KG1 (cell line): ENCODE measurements around the gene ZKSCAN8.
"Not testable (repeated sequence)": the region's sequence is repeated elsewhere in the genome, so short reads cannot be mapped to it uniquely, and the experiment has no call there.

Experiments
- DNase-seq: peaks from one replicate; lab custom pipeline; 2025; lab: John Stamatoyannopoulos, UW

Gene ZKSCAN8

DNA sequence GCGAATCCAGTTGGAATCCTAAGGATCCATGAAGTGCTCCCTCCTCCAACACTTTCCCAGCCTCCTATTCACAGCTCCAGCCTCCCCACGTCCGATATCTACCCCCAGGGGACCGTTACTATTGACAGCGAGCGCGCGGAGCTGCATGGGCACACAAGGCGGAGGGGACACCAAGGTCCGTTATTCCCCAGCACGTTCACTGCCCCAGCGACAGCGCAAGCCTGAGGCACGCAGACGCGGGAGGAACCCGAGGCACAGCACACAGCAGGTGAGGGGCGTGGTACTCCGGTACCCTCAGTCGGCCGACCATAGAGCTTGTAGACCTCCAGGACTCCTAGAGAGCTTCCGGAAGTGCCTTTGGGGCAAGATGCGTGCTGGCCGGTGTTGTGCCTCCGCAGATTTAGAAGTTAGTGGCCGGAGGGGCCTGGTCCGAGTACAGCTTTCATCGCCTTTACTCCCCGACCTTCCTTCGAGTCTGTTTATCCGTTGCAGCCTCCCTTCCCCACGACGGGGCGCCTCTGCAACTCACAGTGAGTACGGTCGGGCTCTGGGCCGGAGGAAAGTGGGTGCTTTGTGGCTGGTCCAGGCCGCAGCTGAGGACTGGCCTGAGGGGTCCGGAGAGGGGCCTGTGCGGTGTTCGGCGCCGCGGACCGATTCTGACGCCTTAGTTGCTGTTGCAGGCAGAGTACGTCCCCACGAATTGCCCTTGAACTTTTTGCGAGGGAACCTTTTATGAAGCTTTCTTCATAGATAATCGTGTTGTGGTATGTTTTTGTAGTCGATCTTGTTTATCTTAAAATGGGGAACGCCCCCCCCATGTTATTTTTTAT is at the start of gene ZKSCAN8:
Gene ZKSCAN8 (plus strand): TSS at position 384 of the 830 bp plus-strand sequence. CDS start 6,525 bp downstream, outside the sequence.
- DNase-seq, result peak; percentile 63

DNA sequence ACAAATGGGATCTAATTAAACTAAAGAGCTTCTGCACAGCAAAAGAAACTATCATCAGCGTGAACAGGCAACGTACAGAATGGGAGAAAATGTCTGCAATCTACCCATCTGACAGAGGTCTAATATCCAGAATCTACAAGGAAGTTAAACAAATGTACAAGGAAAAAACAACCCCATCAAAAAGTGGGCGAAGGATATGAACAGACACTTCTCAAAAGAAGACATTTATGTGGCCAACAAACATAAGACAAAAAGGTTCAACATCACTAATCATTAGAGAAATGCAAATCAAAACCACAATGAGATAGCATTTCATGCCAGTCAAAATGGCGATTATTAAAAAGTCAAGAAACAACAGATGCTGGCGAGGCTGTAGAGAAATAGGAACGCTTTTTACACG is 39.5 kb upstream of the ZKSCAN8 start:
- DNase-seq, result not testable (repeated sequence)

DNA sequence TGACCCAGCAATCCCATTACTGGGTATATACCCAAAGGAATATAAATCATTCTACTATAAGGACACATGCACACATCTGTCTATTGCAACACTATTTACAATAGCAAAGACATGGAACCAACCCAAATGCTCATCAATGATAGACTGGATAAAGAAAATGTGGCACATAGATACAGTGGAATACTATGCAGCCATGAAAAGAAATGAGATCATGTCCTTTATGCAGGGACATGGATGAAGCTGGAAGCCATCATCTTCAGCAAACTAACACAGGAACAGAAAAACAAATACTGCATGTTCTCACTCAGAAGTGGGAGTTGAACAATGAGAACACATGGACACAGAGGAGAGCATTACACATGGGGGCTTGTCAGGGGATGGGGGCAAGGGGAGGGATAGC is 39.0 kb upstream of the ZKSCAN8 start:
- not testable (repeated sequence) for DNase-seq

DNA sequence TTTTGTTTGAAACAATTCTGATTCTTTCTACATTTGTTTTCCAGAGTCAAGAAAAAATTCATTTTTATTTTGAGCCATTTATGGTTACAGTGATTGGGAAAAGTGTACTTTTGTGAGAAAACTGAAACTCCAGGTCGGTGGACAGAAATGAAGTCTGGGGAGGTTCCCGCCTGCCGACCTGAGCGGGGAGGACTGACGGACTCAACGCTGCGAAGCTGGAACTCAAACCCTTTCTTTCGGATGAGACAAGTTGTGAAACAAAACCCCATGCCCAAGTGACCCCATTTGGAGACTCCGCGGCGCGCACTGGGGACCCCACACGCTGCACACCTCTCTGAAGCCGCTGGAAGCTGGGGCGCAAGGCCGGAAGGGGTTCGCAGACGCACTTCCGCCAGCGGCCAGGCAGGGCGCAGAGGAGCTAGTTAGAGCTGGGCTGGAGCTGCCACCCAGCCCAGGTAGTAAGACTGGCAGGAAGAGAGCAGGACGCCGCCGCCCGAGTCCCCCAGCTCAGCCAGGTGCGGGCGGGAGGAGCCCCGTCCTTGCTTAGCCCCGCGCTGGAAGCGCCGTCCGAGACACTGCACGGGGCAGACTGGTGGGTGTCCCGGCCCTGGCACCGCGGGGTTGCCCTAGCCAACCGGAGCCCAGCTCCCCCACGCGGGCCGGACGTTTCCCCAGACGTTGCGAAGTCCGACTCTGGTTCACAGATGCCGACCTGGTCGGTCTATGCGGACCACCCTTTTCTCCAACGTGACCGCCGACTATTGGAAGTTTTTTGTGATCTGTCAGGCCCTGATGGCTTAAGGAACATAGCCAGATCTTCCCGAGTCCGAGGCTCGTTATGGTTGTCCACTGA is 37.1 kb upstream of the ZKSCAN8 start:
- peak; percentile 72 for DNase-seq

DNA sequence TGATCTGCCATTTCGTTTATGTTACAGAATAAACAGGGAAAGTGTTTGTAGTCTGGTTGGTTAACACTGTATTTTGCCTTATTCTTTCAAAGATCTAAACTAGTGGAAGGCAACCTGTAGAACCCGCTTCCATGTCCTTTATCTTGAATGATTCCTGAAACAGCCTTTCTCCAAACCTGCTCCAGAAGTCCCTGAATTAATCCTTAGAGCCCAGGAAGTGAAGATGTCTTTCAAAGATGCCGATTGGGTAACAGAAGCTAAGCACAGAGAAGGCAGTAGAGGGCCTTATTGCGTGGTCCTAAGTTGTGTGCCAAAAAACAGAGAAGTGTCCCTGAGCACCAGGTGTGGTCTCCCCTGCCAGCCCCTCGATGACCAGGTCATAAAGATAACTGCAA is 36.4 kb upstream of the ZKSCAN8 start:
- no peak for DNase-seq

DNA sequence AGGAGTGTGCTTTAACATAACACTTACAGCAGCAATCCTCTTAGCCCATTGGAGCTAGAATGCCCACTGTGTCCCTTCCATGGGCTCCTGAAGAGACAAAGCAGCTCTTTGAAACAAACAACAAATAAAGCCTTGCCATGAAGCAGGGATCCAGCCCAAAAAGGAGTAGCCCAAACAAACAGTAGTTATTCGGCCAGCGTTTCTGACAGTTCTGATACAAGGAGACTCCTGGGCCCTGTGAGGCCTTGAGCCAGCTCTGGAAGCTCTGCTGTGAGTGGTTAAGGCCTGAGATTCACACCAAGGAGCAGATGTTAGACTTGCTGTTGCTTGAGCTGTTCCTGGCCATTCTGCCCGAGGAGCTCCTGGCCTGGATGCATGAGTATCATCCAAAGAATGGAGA is 34.2 kb upstream of the ZKSCAN8 start:
- DNase-seq, result no peak

DNA sequence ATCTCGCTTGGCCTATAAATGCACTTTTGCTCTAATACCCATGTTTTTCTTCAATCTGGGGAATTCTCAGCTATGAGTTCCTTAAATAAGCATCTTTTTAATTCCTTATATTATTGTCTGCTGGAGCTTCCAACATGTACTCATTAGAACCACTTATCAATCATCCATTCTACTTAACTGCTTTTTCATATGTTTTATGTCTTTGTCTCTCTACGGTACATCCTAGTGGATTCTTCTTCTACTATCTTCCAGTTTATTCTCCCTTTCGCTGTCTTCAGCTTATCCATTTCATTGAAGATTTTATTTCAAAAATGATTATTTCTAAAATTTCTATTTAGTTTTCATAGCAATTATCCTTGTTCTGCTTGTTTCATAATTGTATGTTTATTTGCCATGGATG is 29.7 kb upstream of the ZKSCAN8 start:
- DNase-seq, result no peak

DNA sequence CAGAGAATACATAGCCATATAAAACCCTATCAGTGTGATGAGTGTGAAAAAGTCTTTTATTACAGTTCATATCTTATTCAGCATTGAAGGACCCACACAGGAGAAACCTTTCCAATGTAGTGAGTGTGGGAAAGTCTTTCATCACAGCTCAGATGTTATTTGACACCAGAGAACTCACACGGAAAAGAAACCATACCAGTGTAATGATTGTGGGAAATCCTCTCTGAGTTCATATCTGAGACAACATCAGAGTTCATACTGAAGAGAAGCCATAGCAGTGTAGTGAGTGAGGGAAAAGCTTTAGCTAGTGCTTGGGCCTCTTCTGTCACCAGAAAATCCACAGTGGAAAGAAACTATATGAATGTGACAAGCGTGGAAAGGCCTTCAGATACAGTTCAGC is 25.9 kb upstream of the ZKSCAN8 start:
- no peak for DNase-seq

DNA sequence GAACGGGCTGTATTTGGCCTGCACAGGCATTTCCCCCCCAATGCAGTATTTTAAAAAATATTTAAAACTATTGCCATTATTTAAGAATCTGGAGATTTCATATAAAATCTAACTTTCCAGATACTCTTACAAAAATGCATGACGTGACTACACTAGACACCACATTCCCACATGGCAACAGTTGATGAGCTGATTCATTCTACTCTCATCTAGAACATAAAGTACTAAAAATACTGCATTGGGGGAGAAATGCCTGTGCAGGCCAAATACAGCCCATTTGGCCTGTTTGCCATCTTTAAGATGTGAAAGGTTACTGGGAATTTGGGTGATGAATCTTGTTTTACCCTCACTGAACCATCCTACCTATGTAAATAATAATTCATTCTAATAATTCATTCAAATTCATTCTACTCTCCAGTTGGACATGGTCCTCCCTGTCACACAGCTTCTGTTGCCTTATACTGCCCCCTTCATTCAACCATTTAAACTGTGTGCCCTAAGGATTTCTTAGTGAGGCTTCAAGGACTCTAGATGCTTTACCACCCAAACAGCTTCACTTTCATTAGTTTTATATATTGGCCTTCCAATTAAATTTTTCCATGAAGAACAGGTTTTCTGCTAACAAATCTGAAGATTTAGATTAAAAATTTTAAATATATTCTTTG is 24.2 kb upstream of the ZKSCAN8 start:
- DNase-seq, result no peak

- no peak for DNase-seq
Measured at GRCh38 chr6:28118217-28118616, 23.5 kb upstream of the ZKSCAN8 start.

- no peak for DNase-seq
Measured at GRCh38 chr6:28121876-28122275, 19.8 kb upstream of the ZKSCAN8 start.

GRCh38 chr6:28122283-28122682 is 19.4 kb upstream of the ZKSCAN8 start:
- DNase-seq, result not testable (repeated sequence)

- DNase-seq, result peak; percentile 82
Measured at GRCh38 chr6:28124350-28124970, 17.2 kb upstream of the ZKSCAN8 start, which contains the start of gene ZSCAN16. ZSCAN16 (plus strand) TSS chr6:28124609; CDS start chr6:28125444, 835 bp downstream.

DNA sequence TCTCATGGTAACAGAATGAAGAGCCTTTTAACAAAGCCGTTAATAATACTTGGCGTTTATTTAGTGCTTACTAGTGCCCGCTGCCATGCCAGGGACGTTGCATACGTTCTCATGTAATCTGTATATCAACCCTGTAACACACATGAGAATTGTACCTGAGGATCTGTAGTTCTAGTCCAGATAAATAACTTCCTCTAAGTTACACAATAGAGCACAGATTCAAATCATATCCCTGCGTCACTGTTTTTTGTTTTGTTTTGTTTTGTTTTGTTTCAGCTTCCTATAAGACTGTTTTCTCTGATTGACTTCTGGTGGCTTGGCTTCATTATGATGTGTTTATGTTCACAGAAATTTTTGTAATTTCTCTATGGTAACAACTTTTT is 16.7 kb upstream of the ZKSCAN8 start:
- DNase-seq, result no peak

- no peak for DNase-seq
Measured at GRCh38 chr6:28125401-28125800, 16.3 kb upstream of the ZKSCAN8 start.

DNA sequence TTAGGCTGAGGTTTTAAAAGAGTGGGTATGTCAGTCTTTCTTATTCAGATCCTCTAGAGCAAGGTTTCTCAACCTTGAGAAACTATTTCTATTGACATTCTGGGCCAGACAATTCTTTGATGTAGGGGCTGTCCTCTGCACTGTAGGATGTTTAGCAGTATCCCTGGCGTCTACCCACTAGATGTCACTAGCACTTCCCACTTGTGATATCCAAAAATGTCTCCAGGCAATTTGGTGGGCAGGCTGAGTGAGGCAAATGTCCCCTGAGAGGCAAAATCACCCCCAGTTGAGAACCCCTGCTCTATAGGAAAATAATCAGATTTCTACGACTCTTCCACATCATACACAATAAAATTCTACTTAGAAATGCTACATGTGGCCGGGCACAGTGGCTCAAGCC is 7.7 kb upstream of the ZKSCAN8 start:
- no peak for DNase-seq

DNA sequence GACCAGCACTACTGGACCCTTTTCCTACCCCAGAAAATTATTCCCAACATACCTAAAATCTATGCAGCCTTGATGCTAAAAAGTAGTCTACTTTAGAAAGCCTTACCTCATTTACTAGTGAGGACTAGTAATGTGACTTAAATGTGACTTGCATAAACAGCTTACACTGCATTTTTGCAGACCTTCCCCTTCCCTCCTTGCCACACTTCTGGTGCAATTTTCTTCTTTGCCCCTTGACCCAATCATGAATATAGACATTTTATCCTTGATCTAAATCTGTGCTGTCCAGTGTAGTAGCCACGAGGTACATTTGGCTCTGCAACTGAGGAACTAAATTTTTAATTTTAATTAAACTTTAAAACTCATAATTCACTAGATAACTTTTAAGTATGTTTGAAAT is 7.0 kb upstream of the ZKSCAN8 start:
- DNase-seq, result no peak

- DNase-seq, result no peak
Measured at GRCh38 chr6:28135393-28135792, 6.3 kb upstream of the ZKSCAN8 start.

DNA sequence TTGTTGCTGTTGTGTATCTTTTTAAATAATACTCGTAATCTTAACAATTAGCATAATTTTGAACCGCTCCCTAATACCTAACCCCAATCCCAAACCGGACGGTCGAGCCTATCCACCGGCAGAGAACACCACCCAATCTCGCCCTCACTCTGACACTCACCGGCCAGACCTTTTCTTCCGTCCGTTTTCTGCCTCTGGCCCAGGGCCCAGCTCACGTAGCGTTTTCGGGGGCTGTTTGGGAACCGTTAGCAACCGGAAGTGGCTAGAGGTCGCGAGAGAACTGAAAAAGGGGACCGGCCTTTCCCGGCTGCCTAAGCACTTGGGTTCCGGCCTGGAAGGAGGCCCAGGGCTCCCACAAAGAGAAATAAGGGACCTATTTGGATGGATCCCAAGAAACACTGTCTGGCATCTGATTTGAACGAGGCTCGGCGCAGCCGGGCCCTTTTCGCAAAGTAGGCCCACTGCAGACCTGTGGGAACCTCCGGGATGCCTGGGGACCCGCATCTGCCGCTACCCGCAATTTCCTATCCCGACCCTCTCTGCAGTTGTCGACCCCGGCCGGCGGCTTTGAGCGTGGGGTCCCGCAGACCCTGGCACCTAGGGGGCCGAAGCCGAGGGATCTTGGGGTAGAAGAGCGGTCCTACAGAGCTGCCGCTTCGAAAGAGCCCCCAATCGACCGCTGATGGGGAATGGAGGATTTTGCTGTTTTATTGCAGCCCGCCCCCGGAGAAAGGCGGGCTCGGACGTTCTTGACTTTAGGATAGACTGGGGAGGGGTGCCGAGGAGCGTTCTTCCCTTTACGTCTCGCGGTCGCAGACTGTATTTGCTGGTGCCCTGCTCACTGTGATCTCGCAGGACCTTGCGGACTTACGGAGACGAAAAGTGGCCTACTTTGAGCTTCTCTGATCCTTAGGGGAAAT is 4.8 kb upstream of the ZKSCAN8 start:
- DNase-seq, result peak; percentile 80

- DNase-seq, result no peak
Measured at GRCh38 chr6:28137505-28137981, 4.1 kb upstream of the ZKSCAN8 start.
